Mucosa of rectum (tissue), 2 donors: ENCODE results near the gene MICAL3.
"Not testable (repeated sequence)": the region's sequence is repeated elsewhere in the genome, so short reads cannot be mapped to it uniquely, and the experiment has no call there.

Experiments used
- H3K27ac ChIP-seq, 2 donors: one replicate each; pipeline ENCODE4 v1.7.0; 2013; ENCODE audit warnings: inconsistent platforms in 2 of 2, low read depth in 2 of 2, low read length in 2 of 2
- H3K27me3 ChIP-seq, 2 donors: one replicate each; pipeline ENCODE4 v1.7.0; 2013; ENCODE audit warnings: low read length in 2 of 2; ENCODE audit not compliant: control insufficient read depth in 2 of 2, insufficient read depth in 2 of 2
- H3K36me3 ChIP-seq, 2 donors: one replicate each; pipeline ENCODE4 v1.7.0; 2013; ENCODE audit warnings: low read length in 2 of 2; ENCODE audit not compliant: control insufficient read depth in 2 of 2, insufficient read depth in 2 of 2
- H3K4me1 ChIP-seq, 2 donors: one replicate each; pipeline ENCODE4 v1.7.0; 2013; ENCODE audit warnings: low read length in 2 of 2, mild to moderate bottlenecking in 1 of 2; ENCODE audit not compliant: control insufficient read depth in 2 of 2, insufficient read depth in 2 of 2
- H3K4me3 ChIP-seq, 2 donors: one replicate each; pipeline ENCODE4 v1.7.0; 2013; ENCODE audit warnings: low read length in 2 of 2
- H3K9ac ChIP-seq, 2 donors: one replicate each; pipeline ENCODE4 v1.7.0; 2013; ENCODE audit warnings: low read length in 2 of 2, low read depth in 1 of 2, mild to moderate bottlenecking in 1 of 2
- H3K9me3 ChIP-seq, 2 donors: one replicate each; pipeline ENCODE4 v1.7.0; 2013; ENCODE audit warnings: low read length in 2 of 2; ENCODE audit not compliant: control insufficient read depth in 2 of 2
- donor health status: healthy.
- donor health status: Normal muscosa, but diverticular disease.

MICAL3 gene

GRCh38 chr22:18053216-18053946, 29.0 kb upstream of the MICAL3 start:
- not testable (repeated sequence) for H3K9me3 ChIP-seq, H3K27me3 ChIP-seq, H3K4me3 ChIP-seq, H3K27ac ChIP-seq, H3K36me3 ChIP-seq, H3K9ac ChIP-seq
- H3K4me1 ChIP-seq, result peaks cover 18 to 24% of the 10 kb centered on the region in 2 donors

- not testable (repeated sequence) for H3K27ac ChIP-seq
Measured at GRCh38 chr22:18051113-18051512, 26.8 kb upstream of the MICAL3 start.

GRCh38 chr22:18050065-18050464, 25.7 kb upstream of the MICAL3 start:
- Histone ChIP-seq H3K4me3 (no peak overlapping the region), H3K9ac (no peak overlapping the region), H3K4me1 (peaks cover 0 to 3% of the 10 kb centered on the region in 2 donors), H3K9me3 (no peaks in the 10 kb centered on the region), H3K27ac (peak overlapping the region; percentile 14 to 38), H3K36me3 (no peaks in the 10 kb centered on the region), H3K27me3 (no peaks in the 10 kb centered on the region)

More at GRCh38 chr22:18051113-18051512, 26.8 kb upstream of the MICAL3 start:
- not testable (repeated sequence) for H3K4me3 ChIP-seq, H3K27me3 ChIP-seq, H3K9me3 ChIP-seq, H3K4me1 ChIP-seq, H3K9ac ChIP-seq, H3K36me3 ChIP-seq

- no peaks in the 10 kb centered on the region for H3K36me3 ChIP-seq
- peak overlapping the region; percentile 28 to 75 for H3K27ac ChIP-seq
- H3K4me3 ChIP-seq, result peak overlapping the region in 1 of 2 donors; percentile 22
- H3K4me1 ChIP-seq, result peaks cover 0 to 2% of the 10 kb centered on the region in 2 donors
- no peaks in the 10 kb centered on the region for H3K27me3 ChIP-seq
- no peak overlapping the region for H3K9ac ChIP-seq
- no peaks in the 10 kb centered on the region for H3K9me3 ChIP-seq
Measured at GRCh38 chr22:18048441-18048898, 24.1 kb upstream of the MICAL3 start.

- no peaks in the 10 kb centered on the region for H3K9me3 ChIP-seq
- no peaks in the 10 kb centered on the region for H3K27me3 ChIP-seq
- H3K4me3 ChIP-seq, result no peak overlapping the region
- peaks cover 0 to 2% of the 10 kb centered on the region in 2 donors for H3K4me1 ChIP-seq
- H3K9ac ChIP-seq, result peak overlapping the region in 1 of 2 donors; percentile 5
- peak overlapping the region; percentile 28 to 55 for H3K27ac ChIP-seq
- H3K36me3 ChIP-seq, result no peaks in the 10 kb centered on the region
Measured at GRCh38 chr22:18048041-18048440, 23.7 kb upstream of the MICAL3 start.

- Histone ChIP-seq H3K36me3 (no peaks in the 10 kb centered on the region), H3K27ac (no peak overlapping the region), H3K4me1 (peaks cover 0 to 2% of the 10 kb centered on the region in 2 donors), H3K9ac (no peak overlapping the region), H3K4me3 (no peak overlapping the region), H3K27me3 (no peaks in the 10 kb centered on the region), H3K9me3 (no peaks in the 10 kb centered on the region)
Measured at GRCh38 chr22:18045794-18046193, 21.4 kb upstream of the MICAL3 start.

- H3K36me3 ChIP-seq, result no peaks in the 10 kb centered on the region
- H3K27me3 ChIP-seq, result no peaks in the 10 kb centered on the region
- peak overlapping the region in 1 of 2 donors; percentile 45 for H3K27ac ChIP-seq
- no peak overlapping the region for H3K9ac ChIP-seq
- H3K9me3 ChIP-seq, result no peaks in the 10 kb centered on the region
- no peak overlapping the region for H3K4me3 ChIP-seq
- peaks cover 0 to 2% of the 10 kb centered on the region in 2 donors for H3K4me1 ChIP-seq
Measured at GRCh38 chr22:18044548-18045271, 20.3 kb upstream of the MICAL3 start.

GRCh38 chr22:18042685-18043084, 18.3 kb upstream of the MICAL3 start:
- H3K9ac ChIP-seq, result no peak overlapping the region
- H3K4me1 ChIP-seq, result peaks cover 0 to 2% of the 10 kb centered on the region in 2 donors
- H3K27me3 ChIP-seq, result no peaks in the 10 kb centered on the region
- no peaks in the 10 kb centered on the region for H3K9me3 ChIP-seq
- no peaks in the 10 kb centered on the region for H3K36me3 ChIP-seq
- H3K27ac ChIP-seq, result no peak overlapping the region
- no peak overlapping the region for H3K4me3 ChIP-seq

- not testable (repeated sequence) for H3K9me3 ChIP-seq, H3K27ac ChIP-seq, H3K36me3 ChIP-seq, H3K4me1 ChIP-seq, H3K27me3 ChIP-seq, H3K4me3 ChIP-seq, H3K9ac ChIP-seq
Measured at GRCh38 chr22:18040898-18041297, 16.5 kb upstream of the MICAL3 start.

- Histone ChIP-seq H3K27me3 (no peaks in the 10 kb centered on the region), H3K9me3 (no peaks in the 10 kb centered on the region), H3K27ac (no peak overlapping the region), H3K4me1 (no peaks in the 10 kb centered on the region), H3K9ac (no peak overlapping the region), H3K36me3 (no peaks in the 10 kb centered on the region), H3K4me3 (no peak overlapping the region)
Measured at GRCh38 chr22:18035751-18036150, 11.4 kb upstream of the MICAL3 start.
